Islet of Langerhans (tissue), 1 donor: Measurements from ENCODE around the gene NHS.

Experiments
- FAIRE-seq: peaks from one replicate; lab custom pipeline; 2011; peaks lifted over from hg19 to GRCh38; lab: Jason Lieb, UNC

NHS gene

GRCh38 chrX:17590892-17591740, 216.1 kb downstream of the NHS start:
- no peak for FAIRE-seq

- FAIRE-seq = no peak
Measured at GRCh38 chrX:17591741-17592110, 216.7 kb downstream of the NHS start.

- FAIRE-seq = no peak
Measured at GRCh38 chrX:17592117-17592516, 217.1 kb downstream of the NHS start.

GRCh38 chrX:17594693-17595092, 219.7 kb downstream of the NHS start:
- FAIRE-seq = no peak

GRCh38 chrX:17595456-17596035, 220.5 kb downstream of the NHS start:
- FAIRE-seq = no peak

GRCh38 chrX:17596061-17596460, 221.1 kb downstream of the NHS start:
- no peak for FAIRE-seq

GRCh38 chrX:17596546-17597205, 221.7 kb downstream of the NHS start:
- FAIRE-seq = no peak

GRCh38 chrX:17597327-17597726, 222.3 kb downstream of the NHS start:
- no peak for FAIRE-seq

GRCh38 chrX:17597836-17598439, 222.9 kb downstream of the NHS start:
- FAIRE-seq = no peak

GRCh38 chrX:17601441-17602200, 226.6 kb downstream of the NHS start:
- FAIRE-seq = no peak

GRCh38 chrX:17602245-17602644, 227.2 kb downstream of the NHS start:
- FAIRE-seq = no peak

- no peak for FAIRE-seq
Measured at GRCh38 chrX:17603196-17603595, 228.2 kb downstream of the NHS start.

GRCh38 chrX:17605676-17606075, 230.7 kb downstream of the NHS start:
- no peak for FAIRE-seq

GRCh38 chrX:17606231-17606630, 231.2 kb downstream of the NHS start:
- no peak for FAIRE-seq

- FAIRE-seq = no peak
Measured at GRCh38 chrX:17608888-17609287, 233.9 kb downstream of the NHS start.

GRCh38 chrX:17610788-17611187, 235.8 kb downstream of the NHS start:
- no peak for FAIRE-seq

GRCh38 chrX:17613979-17614588, 239.1 kb downstream of the NHS start:
- no peak for FAIRE-seq

GRCh38 chrX:17616936-17617335, 241.9 kb downstream of the NHS start:
- no peak for FAIRE-seq

- no peak for FAIRE-seq
Measured at GRCh38 chrX:17617806-17618205, 242.8 kb downstream of the NHS start.

GRCh38 chrX:17621566-17622270, 246.7 kb downstream of the NHS start:
- FAIRE-seq = no peak

- FAIRE-seq = no peak
Measured at GRCh38 chrX:17622331-17622730, 247.3 kb downstream of the NHS start.
